HG02571 (cell line): Measurements from ENCODE around the gene CIT.
"Not testable (repeated sequence)": the region's sequence is repeated elsewhere in the genome, so short reads cannot be mapped to it uniquely, and the experiment has no call there.

Experiments
- ATAC-seq: cut with Tn5 transposase; IDR thresholded peaks from one replicate; pipeline ENCODE4 v1.9.1; 2021; ENCODE audit warnings: mild to moderate bottlenecking, moderate library complexity; ENCODE audit not compliant: unreplicated experiment

The CIT gene

GRCh38 chr12:119660076-119660475, 217.0 kb downstream of the CIT start:
- no peak for ATAC-seq

- no peak for ATAC-seq
These were observed 217.7 kb downstream of the CIT start for GRCh38 chr12:119659289-119659897.

GRCh38 chr12:119658166-119658565, 219.0 kb downstream of the CIT start:
- ATAC-seq = not testable (repeated sequence)

- ATAC-seq = not testable (repeated sequence)
These were observed 220.1 kb downstream of the CIT start for GRCh38 chr12:119657001-119657400.

GRCh38 chr12:119652665-119653064, 224.5 kb downstream of the CIT start:
- no peak for ATAC-seq

- no peak for ATAC-seq
These were observed 227.8 kb downstream of the CIT start for GRCh38 chr12:119649202-119649808.

GRCh38 chr12:119645535-119646059, 231.5 kb downstream of the CIT start:
- ATAC-seq = no peak

- no peak for ATAC-seq
These were observed 232.2 kb downstream of the CIT start for GRCh38 chr12:119644930-119645329.

- ATAC-seq = no peak
These were observed 234.1 kb downstream of the CIT start for GRCh38 chr12:119642986-119643385.
